GM21723 (cell line): ENCODE results near the gene TM2D3.

Experiments
- ATAC-seq: cut with Tn5 transposase; IDR thresholded peaks from one replicate; pipeline ENCODE4 v1.9.1; 2021; ENCODE audit warnings: mild to moderate bottlenecking, moderate library complexity; ENCODE audit not compliant: unreplicated experiment

The TM2D3 gene

DNA sequence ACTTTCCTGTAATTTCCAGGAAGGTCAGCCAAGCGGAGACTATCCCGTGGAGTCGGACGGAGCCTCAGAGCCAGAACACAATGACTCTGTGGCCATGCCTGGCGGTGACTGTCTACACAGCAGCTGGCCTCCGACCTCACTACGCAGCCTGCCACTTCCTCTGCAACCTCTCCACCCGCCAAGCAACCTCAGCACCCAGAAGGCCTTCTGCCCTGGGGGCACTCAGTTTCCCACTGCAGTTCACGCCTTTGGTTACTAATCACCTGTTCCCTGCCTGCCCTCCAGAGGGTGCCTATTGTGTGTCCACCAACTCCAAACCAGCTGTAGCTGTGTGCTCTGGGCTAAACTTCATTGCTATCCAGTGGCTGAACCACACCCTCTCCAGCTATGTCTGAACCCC lies 44.0 kb downstream of the TM2D3 start:
- no peak for ATAC-seq

- ATAC-seq, result no peak
Measured at GRCh38 chr15:101607108-101607507, 45.1 kb downstream of the TM2D3 start.

DNA sequence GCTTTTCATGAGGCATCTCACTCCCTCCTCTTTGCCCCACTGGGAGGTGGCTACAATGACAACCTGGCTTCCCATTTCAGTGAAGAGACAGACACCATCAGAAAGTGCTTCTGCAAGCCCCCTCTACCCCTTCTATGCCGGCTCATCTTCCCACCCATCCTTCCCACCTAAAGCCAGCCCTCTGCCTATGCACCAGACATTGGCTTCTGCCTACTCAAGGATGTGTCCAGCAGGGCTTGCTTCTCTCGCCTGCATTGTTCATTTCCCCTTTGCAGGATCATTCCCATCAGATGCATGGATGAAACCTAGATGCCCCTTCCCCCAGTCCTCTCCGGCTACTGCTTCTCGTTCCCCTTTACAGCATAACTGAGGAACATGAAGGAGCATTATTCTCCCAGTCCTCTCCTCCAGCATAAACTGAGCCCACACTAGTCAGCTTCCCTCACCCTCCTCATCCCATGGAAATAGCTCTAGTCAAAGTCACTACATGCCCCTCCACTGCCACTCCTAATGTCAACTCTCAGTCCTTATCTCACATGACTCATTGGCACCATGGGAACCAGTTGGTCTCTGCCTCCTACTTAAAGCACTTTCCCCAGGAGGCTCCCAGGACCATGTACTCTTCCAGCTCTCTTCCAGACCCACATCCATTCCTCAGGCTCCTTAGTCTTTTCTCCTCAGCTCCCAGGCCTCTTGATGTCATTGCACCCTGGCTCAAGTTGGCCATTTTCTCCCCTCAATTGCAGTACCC lies 47.9 kb downstream of the TM2D3 start:
- no peak for ATAC-seq

DNA sequence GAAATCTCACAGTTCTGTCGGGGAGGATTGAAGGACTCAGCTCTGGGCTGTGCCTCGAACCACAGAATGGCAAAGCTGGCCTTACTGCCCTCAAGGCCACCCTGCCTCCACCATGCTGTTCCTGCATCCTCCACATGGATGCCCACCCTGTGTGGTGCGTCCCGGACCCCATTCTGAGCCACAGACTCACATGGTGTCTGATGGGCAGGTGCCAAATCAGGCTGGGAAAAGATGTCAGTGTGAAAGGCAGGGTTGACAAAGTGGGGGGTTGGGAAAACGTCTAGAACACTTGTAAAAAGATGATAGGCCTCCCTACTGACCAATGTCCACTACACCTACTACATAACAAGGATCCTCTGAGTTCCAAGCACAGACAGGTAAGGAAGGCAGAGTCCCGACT lies 49.4 kb downstream of the TM2D3 start:
- ATAC-seq, result no peak

DNA sequence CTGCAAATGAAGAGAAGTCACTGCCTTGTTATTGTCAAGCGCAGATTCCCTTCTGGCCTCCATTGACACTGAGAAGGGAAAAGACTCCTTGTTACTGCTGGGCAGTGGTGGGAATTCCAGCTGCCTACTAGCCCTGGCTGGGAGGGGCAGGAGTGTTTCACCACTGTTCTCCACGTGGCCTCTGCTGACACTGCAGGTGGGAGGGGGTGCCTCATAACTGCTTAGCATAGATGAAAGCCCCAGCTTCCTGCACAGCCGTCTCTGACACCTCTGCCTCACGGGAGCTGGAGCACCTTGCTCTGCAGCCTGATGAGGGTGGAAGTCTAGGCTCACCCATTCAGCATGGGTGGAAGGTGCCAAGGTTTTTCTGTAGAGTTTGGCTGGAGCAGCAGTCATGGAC lies 52.1 kb downstream of the TM2D3 start:
- no peak for ATAC-seq

DNA sequence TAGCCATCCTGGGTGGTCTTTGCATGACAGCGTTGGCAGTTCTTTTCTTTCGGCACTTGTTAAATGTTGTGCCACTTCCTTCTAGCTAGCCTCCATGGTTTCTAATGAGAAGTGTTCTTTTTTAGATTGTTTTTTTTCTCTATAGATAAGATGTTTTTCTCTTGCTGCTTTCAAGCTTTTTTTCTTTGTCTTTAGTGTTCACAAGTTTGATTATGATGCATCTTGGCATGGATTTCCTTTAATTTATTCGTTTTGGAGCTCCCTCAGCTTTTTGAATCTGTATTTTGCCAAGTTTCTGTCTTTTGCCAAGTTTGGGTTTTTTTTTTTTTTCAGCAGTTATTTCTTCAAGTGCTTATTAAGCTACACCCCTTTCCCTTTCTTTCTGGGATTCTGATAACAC lies 53.1 kb downstream of the TM2D3 start:
- ATAC-seq, result no peak

- no peak for ATAC-seq
Measured at GRCh38 chr15:101597360-101597928, 54.7 kb downstream of the TM2D3 start.

DNA sequence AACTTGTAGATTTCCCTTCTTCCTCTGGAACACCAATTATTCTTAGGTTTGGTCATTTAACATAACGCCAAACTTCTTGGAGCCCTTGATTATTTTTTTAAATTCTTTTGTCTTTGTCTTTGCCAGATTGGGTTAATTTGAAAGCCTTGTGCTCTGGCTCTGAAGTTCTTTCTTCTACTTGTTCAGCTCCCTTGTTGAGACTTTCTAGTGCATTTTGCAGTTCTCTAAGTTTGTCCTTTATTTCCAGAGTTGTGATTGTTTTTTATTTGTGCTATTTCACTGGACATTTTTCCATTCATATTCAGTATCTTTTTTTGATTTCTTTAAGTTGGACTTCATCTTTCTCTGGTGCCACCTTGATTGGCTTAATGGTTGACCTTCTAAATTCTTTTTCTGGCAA lies 55.5 kb downstream of the TM2D3 start:
- ATAC-seq, result no peak
